AG20443 (cell line): ENCODE results near the gene KPNB1.
A peak's percentile ranks its signal among the peaks of the same experiment; 100 is the strongest.
"Not testable (repeated sequence)": the region's sequence is repeated elsewhere in the genome, so short reads cannot be mapped to it uniquely, and the experiment has no call there.

ENCODE experiments used
- DNase-seq: peaks from one replicate; pipeline ENCODE4 v3.0.0; 2012; ENCODE audit warnings: low spot score, mixed read lengths

Gene KPNB1

GRCh38 chr17:47676510-47677165 is 26.9 kb downstream of the KPNB1 start:
- no peak for DNase-seq

GRCh38 chr17:47678196-47678595 is 28.5 kb downstream of the KPNB1 start:
- DNase-seq, result no peak

- DNase-seq, result no peak
Observed at GRCh38 chr17:47682138-47682537, 32.4 kb downstream of the KPNB1 start.

GRCh38 chr17:47682727-47683126 is 33.0 kb downstream of the KPNB1 start:
- not testable (repeated sequence) for DNase-seq

GRCh38 chr17:47684025-47684424 is 34.3 kb downstream of the KPNB1 start:
- DNase-seq, result no peak

GRCh38 chr17:47684535-47685193 is 34.9 kb downstream of the KPNB1 start:
- no peak for DNase-seq

- no peak for DNase-seq
Observed at GRCh38 chr17:47685556-47686275, 36.0 kb downstream of the KPNB1 start.

- peak; percentile 40 for DNase-seq
Observed at GRCh38 chr17:47686276-47686635, 36.5 kb downstream of the KPNB1 start.

- DNase-seq, result no peak
Observed at GRCh38 chr17:47686664-47687327, 37.1 kb downstream of the KPNB1 start.

- DNase-seq, result no peak
Observed at GRCh38 chr17:47687328-47687690, 37.6 kb downstream of the KPNB1 start.

GRCh38 chr17:47687748-47688147 is 38.0 kb downstream of the KPNB1 start:
- DNase-seq, result no peak

- DNase-seq, result no peak
Observed at GRCh38 chr17:47690121-47690520, 40.4 kb downstream of the KPNB1 start.

- DNase-seq, result no peak
Observed at GRCh38 chr17:47692137-47692894, 42.6 kb downstream of the KPNB1 start.

- DNase-seq, result no peak
Observed at GRCh38 chr17:47692895-47693730, 43.4 kb downstream of the KPNB1 start.

- peak; percentile 69 for DNase-seq
Observed at GRCh38 chr17:47693731-47694580, 44.2 kb downstream of the KPNB1 start, which contains the start of gene TBKBP1. Gene TBKBP1 (plus strand): TSS chr17:47694161. CDS start chr17:47696113, 1,952 bp downstream.

- DNase-seq, result peak; percentile 88
Observed at GRCh38 chr17:47694581-47695428, 45.1 kb downstream of the KPNB1 start.

- peak; percentile 29 for DNase-seq
Observed at GRCh38 chr17:47695429-47696376, 46.0 kb downstream of the KPNB1 start.
